AG09319 (cell line): ENCODE results near the gene HTT.

Experiments
- DNase-seq: peaks from one replicate; pipeline ENCODE4 v3.0.0-alpha.2; 2010; ENCODE audit warnings: low read depth; ENCODE audit errors: extremely low read depth
- TF ChIP-seq, protein P1 (sequence below): IDR thresholded peaks from 2 replicates; pipeline ENCODE4 v1.5.1; 2011; ENCODE audit warnings: low read depth, mild to moderate bottlenecking, inconsistent platforms, low read length, moderate library complexity

Gene HTT

GRCh38 chr4:3034231-3034630 lies 40.2 kb upstream of the HTT start:
- TF ChIP-seq, protein P1, sequence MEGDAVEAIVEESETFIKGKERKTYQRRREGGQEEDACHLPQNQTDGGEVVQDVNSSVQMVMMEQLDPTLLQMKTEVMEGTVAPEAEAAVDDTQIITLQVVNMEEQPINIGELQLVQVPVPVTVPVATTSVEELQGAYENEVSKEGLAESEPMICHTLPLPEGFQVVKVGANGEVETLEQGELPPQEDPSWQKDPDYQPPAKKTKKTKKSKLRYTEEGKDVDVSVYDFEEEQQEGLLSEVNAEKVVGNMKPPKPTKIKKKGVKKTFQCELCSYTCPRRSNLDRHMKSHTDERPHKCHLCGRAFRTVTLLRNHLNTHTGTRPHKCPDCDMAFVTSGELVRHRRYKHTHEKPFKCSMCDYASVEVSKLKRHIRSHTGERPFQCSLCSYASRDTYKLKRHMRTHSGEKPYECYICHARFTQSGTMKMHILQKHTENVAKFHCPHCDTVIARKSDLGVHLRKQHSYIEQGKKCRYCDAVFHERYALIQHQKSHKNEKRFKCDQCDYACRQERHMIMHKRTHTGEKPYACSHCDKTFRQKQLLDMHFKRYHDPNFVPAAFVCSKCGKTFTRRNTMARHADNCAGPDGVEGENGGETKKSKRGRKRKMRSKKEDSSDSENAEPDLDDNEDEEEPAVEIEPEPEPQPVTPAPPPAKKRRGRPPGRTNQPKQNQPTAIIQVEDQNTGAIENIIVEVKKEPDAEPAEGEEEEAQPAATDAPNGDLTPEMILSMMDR = no peak
- DNase-seq = no peak

GRCh38 chr4:3035249-3035648 lies 39.2 kb upstream of the HTT start:
- no peak for DNase-seq
- TF ChIP-seq, protein P1 = no peak

GRCh38 chr4:3035674-3036073 lies 38.8 kb upstream of the HTT start:
- TF ChIP-seq, protein P1 = no peak
- DNase-seq = no peak

DNA sequence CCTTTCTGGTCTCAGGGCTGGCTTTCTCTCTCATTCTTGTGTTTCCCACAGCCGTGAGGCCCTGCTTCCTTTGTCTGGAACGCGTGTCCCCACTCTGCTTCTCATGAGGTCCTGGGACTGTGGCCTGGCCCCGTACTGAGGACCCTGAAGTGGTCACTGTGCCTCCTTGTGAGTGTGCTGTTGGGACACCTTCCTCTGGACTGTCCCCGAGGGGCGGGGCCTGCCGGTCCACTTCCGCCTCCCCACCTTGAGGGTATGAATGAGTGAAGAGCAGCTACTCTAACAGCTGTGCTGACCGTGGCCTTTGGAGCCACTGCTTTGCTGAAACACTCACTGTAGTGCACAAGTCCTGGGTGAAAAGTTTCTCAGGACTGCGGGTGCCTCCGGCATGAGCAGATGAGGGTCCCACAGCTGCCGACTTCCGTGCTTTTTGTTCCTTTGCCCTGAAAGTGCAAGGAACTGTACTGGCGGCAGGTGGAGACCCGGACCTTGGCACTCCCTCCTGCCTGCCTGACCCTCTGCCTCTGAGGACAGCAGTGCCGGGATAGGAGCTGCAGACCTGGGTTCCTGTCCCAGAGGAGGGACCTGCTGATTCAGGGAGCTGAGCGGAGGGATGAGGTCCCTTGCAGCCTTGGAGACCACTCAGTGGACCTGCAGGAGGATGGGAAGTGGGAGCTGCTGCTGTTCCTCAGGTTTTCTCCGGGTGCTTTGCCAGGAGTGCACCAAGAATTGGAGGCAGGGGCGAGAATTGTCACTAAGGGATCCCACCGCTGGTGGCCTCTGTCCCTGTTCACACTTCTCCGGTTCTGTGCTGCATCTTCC lies 38.1 kb upstream of the HTT start:
- TF ChIP-seq, protein P1 = no peak
- DNase-seq = no peak

DNA sequence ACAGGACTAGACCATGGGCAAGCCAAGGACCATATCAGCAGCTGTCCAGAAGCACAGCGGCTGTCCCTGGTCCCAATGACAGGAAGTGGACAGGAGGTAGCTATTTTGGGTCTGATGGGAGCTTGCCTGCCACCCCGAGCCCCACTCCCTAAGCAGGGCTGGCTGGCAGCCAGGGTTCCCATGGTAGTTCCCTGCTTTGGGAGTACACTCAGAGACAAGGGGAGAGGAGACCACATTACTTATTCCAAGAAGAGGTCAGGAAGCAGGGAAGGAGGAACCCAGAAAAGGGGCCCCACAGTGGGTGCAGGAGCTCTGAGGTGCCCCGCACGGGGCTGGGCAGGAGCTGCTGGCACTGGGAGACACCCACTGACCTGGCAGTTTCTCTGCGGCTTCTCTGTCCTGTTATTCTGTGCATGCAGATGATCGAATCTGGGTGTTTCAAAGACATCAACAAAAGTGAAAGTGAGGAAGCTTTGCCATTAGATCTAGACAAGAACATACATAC lies 36.5 kb upstream of the HTT start:
- DNase-seq = no peak
- TF ChIP-seq, protein P1 = no peak

DNA sequence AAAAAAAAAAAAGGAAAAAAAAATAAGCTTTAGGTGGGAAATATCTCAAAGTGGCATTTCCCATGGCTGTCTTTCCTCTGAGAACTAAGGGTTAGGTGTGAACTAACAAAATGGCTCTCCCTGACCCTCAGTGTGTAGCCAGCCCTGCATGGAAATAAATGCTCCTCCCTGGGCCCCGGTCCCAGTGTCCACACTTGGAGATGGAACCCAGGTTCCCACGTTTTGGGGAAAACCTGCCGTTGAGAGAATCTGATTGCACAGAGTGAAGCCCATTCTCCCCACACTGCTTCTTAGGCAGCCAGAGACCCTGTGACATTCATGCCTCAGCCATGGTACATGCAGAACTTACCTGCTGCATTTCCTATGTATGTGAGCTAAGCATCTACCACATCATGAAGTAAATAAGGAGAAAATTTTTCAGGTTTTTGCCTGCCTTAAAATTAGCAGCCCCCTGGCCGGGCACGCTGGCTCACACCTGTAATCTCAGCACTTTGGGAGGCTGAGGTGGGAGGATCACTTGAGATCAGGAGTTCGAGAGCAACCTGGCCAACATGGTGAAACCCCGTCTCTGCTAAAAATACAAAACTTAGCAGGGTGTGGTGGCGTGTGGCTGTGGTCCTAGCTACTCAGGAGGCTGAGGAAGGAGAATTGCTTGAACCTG lies 34.6 kb upstream of the HTT start:
- no peak for DNase-seq
- TF ChIP-seq, protein P1 = no peak
